ENCODE data around the gene MOB3C.

DNA sequence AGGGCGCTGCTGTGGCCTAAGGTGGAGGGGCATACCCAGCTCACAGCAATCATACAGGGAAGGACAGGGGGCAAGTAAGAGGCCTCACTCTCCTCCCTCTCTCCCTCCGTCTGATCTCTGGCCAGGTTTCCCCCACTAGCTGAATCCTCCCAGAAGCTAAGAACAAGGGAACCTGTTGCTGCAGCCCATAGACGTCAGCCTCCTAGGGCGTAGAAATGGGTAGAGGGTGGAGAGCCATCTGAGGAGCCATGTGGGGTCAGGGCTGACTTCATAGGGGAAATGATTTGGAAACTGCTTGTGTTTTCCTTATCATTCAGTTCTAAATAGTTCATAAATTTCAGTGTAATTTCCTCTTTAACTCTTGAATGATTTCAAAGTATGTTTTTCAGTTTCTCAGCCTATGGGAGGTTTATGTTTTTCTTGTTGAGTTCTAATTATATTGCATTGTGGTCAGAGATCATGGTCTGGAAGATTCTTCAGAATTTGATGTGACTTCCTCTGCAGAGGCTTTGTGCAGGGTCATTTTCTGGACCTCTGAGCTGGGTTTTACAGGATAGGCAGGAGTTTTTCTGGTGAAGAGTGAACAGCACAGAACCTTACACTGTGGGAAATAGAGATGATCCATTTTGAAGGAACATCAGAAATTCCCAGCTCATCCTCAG is 2.3 kb upstream of the MOB3C start:
- TF ChIP-seq, protein P1, sequence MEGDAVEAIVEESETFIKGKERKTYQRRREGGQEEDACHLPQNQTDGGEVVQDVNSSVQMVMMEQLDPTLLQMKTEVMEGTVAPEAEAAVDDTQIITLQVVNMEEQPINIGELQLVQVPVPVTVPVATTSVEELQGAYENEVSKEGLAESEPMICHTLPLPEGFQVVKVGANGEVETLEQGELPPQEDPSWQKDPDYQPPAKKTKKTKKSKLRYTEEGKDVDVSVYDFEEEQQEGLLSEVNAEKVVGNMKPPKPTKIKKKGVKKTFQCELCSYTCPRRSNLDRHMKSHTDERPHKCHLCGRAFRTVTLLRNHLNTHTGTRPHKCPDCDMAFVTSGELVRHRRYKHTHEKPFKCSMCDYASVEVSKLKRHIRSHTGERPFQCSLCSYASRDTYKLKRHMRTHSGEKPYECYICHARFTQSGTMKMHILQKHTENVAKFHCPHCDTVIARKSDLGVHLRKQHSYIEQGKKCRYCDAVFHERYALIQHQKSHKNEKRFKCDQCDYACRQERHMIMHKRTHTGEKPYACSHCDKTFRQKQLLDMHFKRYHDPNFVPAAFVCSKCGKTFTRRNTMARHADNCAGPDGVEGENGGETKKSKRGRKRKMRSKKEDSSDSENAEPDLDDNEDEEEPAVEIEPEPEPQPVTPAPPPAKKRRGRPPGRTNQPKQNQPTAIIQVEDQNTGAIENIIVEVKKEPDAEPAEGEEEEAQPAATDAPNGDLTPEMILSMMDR (conservative IDR thresholded peaks at IDR 0.05; ENCODE audit: low read length), result no peak
- no peak for TF ChIP-seq EZH2phosphoT487 (IDR thresholded peaks at IDR 0.05; ENCODE audit: borderline replicate concordance, low read depth, low read length)

All from OCI-LY7 (cell line).